ENCODE measurements around the gene MTHFD2.
"Not testable (repeated sequence)": the region's sequence is repeated elsewhere in the genome, so short reads cannot be mapped to it uniquely, and the experiment has no call there.

The MTHFD2 gene

DNA sequence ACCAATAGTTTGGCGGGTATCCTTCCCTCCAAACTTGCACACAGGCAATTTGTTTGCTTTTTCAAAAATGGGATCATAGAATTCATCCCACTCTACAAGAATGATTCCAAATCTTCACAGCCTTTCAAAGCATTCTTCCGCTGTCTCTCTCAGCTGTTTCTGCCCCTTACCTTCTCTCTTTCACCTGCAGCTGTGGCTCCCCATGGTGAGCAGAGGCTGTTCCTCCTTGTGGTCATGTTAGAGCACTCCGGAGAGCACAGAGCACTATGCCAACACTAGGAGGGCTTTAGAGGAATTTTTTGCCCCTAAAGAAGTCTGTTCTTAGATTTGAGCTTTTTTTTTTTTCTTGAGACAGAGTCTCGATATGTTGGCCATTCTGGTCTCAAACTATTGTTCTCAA is 30.4 kb downstream of the MTHFD2 start:
- no peaks in the 10 kb centered on the region for H3K4me1 ChIP-seq (ENCODE audit: control insufficient read depth, low read length)
- no peaks in the 10 kb centered on the region for H3F3A ChIP-seq (ENCODE audit: control insufficient read depth, insufficient read depth)
- no peaks in the 10 kb centered on the region for H3K9me2 ChIP-seq (replicated peaks; ENCODE audit: control insufficient read depth, low read length)
- H3K9me3 ChIP-seq (ENCODE audit: control insufficient read depth, insufficient read depth, low read length) = no peaks in the 10 kb centered on the region
- no peaks in the 10 kb centered on the region for H4K20me1 ChIP-seq (ENCODE audit: control insufficient read depth, insufficient read depth, low read depth, low read length)
- TF ChIP-seq, protein P1, sequence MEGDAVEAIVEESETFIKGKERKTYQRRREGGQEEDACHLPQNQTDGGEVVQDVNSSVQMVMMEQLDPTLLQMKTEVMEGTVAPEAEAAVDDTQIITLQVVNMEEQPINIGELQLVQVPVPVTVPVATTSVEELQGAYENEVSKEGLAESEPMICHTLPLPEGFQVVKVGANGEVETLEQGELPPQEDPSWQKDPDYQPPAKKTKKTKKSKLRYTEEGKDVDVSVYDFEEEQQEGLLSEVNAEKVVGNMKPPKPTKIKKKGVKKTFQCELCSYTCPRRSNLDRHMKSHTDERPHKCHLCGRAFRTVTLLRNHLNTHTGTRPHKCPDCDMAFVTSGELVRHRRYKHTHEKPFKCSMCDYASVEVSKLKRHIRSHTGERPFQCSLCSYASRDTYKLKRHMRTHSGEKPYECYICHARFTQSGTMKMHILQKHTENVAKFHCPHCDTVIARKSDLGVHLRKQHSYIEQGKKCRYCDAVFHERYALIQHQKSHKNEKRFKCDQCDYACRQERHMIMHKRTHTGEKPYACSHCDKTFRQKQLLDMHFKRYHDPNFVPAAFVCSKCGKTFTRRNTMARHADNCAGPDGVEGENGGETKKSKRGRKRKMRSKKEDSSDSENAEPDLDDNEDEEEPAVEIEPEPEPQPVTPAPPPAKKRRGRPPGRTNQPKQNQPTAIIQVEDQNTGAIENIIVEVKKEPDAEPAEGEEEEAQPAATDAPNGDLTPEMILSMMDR (IDR thresholded peaks at IDR 0.05; ENCODE audit: low read depth, low read length, poor library complexity, severe bottlenecking) = no peak
- no peak for TF ChIP-seq EZH2phosphoT487 (IDR thresholded peaks at IDR 0.05; ENCODE audit: borderline replicate concordance, low read length)
- H3K4me2 ChIP-seq (ENCODE audit: low read length) = no peak overlapping the region
- no peaks in the 10 kb centered on the region for H3K36me3 ChIP-seq (ENCODE audit: control insufficient read depth, low read length)
- H3K27ac ChIP-seq (ENCODE audit: low read depth, low read length) = no peak overlapping the region
- no peak overlapping the region for H3K4me3 ChIP-seq (ENCODE audit: low read length)
- H3K27me3 ChIP-seq (ENCODE audit: control insufficient read depth, low read length) = no peaks in the 10 kb centered on the region
- no peaks in the 10 kb centered on the region for H3K79me2 ChIP-seq (ENCODE audit: control insufficient read depth, low read length)

DNA sequence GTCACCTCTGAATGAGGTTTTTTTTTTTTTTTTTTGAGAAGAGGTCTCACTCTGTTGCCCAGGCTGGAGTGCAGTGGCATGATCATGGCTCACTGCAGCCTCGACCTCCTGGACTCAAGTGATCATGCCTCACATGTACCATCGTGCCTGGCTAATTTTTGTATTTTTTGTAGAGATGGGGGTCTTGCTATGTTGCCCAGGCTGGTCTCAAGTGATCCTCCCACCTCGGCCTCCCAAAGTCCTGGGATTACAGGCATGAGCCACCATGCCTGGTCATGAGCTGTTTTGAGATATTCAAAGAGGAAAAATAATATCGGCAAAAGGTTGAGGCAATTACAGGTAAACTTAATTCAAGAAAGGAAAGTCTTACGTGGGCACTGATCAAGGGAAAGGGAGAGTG is 31.4 kb downstream of the MTHFD2 start:
- H3K4me1 ChIP-seq (ENCODE audit: control insufficient read depth, low read length); H3K9me3 ChIP-seq (ENCODE audit: control insufficient read depth, insufficient read depth, low read length); H3K9me2 ChIP-seq (replicated peaks; ENCODE audit: control insufficient read depth, low read length); H3K4me3 ChIP-seq (ENCODE audit: low read length); H4K20me1 ChIP-seq (ENCODE audit: control insufficient read depth, insufficient read depth, low read depth, low read length); H3K4me2 ChIP-seq (ENCODE audit: low read length); H3K36me3 ChIP-seq (ENCODE audit: control insufficient read depth, low read length); H3K27ac ChIP-seq (ENCODE audit: low read depth, low read length); H3K27me3 ChIP-seq (ENCODE audit: control insufficient read depth, low read length); H3K79me2 ChIP-seq (ENCODE audit: control insufficient read depth, low read length); H3F3A ChIP-seq (ENCODE audit: control insufficient read depth, insufficient read depth): not testable (repeated sequence)

DNA sequence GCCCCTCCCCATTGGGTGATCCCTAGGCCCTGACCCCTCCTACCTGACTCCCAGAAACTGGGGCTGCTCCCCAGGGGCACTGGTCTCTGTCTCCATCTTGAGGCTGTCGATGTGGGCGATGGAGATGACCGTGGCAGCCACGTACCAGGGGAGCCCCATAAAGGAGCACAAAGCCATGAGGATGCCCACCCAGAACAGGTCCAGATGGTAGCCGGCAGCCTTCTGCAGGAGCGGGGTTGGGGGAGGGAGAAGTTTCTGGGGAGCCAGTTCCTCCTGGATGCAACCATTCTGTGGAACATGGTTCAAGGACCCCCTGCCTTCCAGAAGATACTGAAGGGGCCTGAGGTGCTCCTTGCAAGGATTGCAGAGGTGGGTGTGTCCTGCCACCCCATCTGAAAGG is 34.0 kb downstream of the MTHFD2 start:
- no peaks in the 10 kb centered on the region for H3K36me3 ChIP-seq (ENCODE audit: control insufficient read depth, low read length)
- no peaks in the 10 kb centered on the region for H3K9me2 ChIP-seq (replicated peaks; ENCODE audit: control insufficient read depth, low read length)

DNA sequence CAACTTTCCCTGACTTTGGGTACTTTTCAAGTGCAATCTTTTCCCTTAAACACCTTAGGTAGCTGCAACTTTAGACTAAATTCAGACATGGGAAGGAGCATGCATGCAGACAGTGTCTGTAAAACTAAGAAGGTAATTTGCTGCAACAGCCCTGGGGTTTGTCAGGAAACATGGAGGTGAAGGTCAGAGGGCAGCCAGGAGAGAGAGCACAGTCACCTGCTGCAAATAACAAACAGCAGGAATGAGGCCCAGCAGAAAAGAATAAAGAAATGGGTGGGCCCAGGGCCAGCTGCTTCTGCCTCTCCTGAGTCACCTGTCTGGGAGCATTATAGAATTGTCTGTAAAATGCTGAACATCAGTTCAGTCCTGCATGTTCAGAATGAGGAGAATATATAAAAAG is 35.2 kb downstream of the MTHFD2 start:
- Histone ChIP-seq H3K9me3 (ENCODE audit: control insufficient read depth, insufficient read depth, low read length) (no peaks in the 10 kb centered on the region), H3K36me3 (ENCODE audit: control insufficient read depth, low read length) (no peaks in the 10 kb centered on the region), H3K4me1 (ENCODE audit: control insufficient read depth, low read length) (no peaks in the 10 kb centered on the region), H3K27ac (ENCODE audit: low read depth, low read length) (no peak overlapping the region), H3K9me2 (replicated peaks; ENCODE audit: control insufficient read depth, low read length) (no peaks in the 10 kb centered on the region), H3K27me3 (ENCODE audit: control insufficient read depth, low read length) (peaks cover 7% of the 10 kb centered on the region; the same call in 1 of the 2 replicates), H3K79me2 (ENCODE audit: control insufficient read depth, low read length) (no peaks in the 10 kb centered on the region), H4K20me1 (ENCODE audit: control insufficient read depth, insufficient read depth, low read depth, low read length) (no peaks in the 10 kb centered on the region), H3K4me2 (ENCODE audit: low read length) (no peak overlapping the region), H3F3A (ENCODE audit: control insufficient read depth, insufficient read depth) (no peaks in the 10 kb centered on the region), H3K4me3 (ENCODE audit: low read length) (no peak overlapping the region)
- TF ChIP-seq EZH2phosphoT487 (IDR thresholded peaks at IDR 0.05; ENCODE audit: borderline replicate concordance, low read length) = no peak
- TF ChIP-seq, protein P1 (IDR thresholded peaks at IDR 0.05; ENCODE audit: low read depth, low read length, poor library complexity, severe bottlenecking) = no peak

More for the DNA sequence above, 34.0 kb downstream of the MTHFD2 start:
- no peaks in the 10 kb centered on the region for H3K4me1 ChIP-seq (ENCODE audit: control insufficient read depth, low read length)
- H3K27me3 ChIP-seq (ENCODE audit: control insufficient read depth, low read length) = peaks cover 7% of the 10 kb centered on the region; the same call in 1 of the 2 replicates
- TF ChIP-seq, protein P1 (IDR thresholded peaks at IDR 0.05; ENCODE audit: low read depth, low read length, poor library complexity, severe bottlenecking) = no peak
- TF ChIP-seq EZH2phosphoT487 (IDR thresholded peaks at IDR 0.05; ENCODE audit: borderline replicate concordance, low read length) = no peak
- no peaks in the 10 kb centered on the region for H3F3A ChIP-seq (ENCODE audit: control insufficient read depth, insufficient read depth)
- no peak overlapping the region for H3K4me2 ChIP-seq (ENCODE audit: low read length)
- no peak overlapping the region for H3K27ac ChIP-seq (ENCODE audit: low read depth, low read length)
- H3K79me2 ChIP-seq (ENCODE audit: control insufficient read depth, low read length) = no peaks in the 10 kb centered on the region
- no peaks in the 10 kb centered on the region for H3K9me3 ChIP-seq (ENCODE audit: control insufficient read depth, insufficient read depth, low read length)
- no peaks in the 10 kb centered on the region for H4K20me1 ChIP-seq (ENCODE audit: control insufficient read depth, insufficient read depth, low read depth, low read length)
- no peak overlapping the region for H3K4me3 ChIP-seq (ENCODE audit: low read length)

Data from DOHH2 (cell line).